COR-L47 (cell line): ENCODE measurements around the gene PLD2.
"Not testable (repeated sequence)": the region's sequence is repeated elsewhere in the genome, so short reads cannot be mapped to it uniquely, and the experiment has no call there.

Experiments
- DNase-seq: peaks from one replicate; lab custom pipeline; 2025; lab: John Stamatoyannopoulos, UW

PLD2 gene

DNA sequence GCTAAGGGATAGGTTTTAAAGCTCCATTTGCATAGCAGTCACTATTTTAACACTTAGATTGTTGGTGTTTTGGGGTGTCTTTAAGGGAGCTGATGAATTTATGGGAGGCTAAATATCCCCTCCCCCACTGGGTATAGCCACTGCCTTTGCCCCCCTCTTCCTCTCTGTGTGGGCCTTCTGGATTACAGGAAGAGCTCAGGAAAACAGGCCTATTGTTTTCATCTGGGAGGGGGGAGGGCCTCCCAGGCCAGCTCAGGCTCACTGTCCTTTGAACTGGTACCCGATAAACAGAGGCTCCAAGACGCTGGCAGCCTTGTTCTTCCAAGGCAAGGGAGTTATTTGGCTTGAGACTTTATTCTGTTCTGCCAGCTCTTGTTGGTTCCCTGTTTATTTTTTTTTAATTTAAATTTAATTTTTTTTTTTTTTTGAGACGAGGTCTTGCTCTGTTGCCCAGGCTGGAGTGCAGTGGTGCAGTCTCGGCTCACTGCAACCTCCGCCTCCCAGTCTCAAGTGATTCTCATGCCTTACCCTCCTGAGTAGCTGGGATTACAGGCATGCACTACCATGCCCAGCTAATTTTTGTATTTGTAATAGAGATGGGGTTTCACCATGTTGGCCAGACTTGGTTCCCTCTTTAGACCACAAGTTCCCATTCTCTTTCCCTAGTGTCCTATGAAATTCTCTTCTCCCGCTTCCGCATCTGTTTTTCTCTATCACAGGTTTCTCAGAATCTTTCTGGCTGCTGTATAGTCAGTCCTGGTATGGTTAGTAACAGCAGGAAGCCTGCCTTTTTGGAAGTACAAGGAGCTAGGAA lies 51.3 kb downstream of the PLD2 start:
- DNase-seq, result no peak

GRCh38 chr17:4858882-4859260 lies 51.9 kb downstream of the PLD2 start:
- no peak for DNase-seq

DNA sequence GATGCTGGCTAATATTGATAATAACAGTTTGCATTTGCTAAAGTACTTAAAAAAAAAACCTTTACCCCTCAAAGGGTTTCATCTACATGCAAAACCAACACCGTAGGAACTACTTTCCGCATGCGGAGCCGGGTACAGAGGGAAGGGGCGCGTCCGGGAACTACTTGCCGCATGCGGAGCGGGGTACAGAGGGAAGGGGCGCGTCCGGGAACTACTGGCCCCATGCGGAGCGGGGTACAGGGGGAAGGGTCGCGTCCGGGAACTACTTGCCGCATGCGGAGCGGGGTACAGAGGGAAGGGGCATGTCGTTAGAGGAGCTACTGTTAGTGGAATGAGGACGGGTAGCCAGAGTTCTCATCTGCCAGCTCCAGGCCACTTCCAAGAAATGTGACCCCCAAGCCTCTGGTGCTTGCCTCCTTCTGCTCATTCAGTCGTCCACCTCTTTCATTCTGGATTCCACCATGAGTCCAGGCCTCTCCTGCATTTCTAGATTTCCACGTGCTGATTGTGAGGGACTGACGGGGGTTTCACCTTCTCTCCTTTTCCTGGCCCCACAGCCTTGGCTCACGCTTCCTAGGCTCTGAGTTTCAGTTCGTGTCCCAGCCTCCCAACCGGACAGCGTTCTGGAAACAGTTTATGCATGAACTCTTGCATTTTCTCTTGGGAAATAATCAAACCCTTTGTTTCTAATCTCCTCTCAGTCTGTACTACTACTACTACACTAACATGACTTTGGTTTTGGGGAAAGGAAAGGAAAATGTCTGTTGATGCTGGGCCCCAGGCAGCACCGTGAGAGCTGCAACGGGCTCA lies 53.1 kb downstream of the PLD2 start:
- DNase-seq, result no peak

- no peak for DNase-seq
These were observed 53.7 kb downstream of the PLD2 start for GRCh38 chr17:4860651-4861050.

- no peak for DNase-seq
These were observed 54.1 kb downstream of the PLD2 start for GRCh38 chr17:4861052-4861451.

- no peak for DNase-seq
These were observed 55.8 kb downstream of the PLD2 start for GRCh38 chr17:4862720-4863119.

- no peak for DNase-seq
These were observed 56.4 kb downstream of the PLD2 start for GRCh38 chr17:4863321-4863720.

- not testable (repeated sequence) for DNase-seq
These were observed 60.6 kb downstream of the PLD2 start for GRCh38 chr17:4867535-4867934.

DNA sequence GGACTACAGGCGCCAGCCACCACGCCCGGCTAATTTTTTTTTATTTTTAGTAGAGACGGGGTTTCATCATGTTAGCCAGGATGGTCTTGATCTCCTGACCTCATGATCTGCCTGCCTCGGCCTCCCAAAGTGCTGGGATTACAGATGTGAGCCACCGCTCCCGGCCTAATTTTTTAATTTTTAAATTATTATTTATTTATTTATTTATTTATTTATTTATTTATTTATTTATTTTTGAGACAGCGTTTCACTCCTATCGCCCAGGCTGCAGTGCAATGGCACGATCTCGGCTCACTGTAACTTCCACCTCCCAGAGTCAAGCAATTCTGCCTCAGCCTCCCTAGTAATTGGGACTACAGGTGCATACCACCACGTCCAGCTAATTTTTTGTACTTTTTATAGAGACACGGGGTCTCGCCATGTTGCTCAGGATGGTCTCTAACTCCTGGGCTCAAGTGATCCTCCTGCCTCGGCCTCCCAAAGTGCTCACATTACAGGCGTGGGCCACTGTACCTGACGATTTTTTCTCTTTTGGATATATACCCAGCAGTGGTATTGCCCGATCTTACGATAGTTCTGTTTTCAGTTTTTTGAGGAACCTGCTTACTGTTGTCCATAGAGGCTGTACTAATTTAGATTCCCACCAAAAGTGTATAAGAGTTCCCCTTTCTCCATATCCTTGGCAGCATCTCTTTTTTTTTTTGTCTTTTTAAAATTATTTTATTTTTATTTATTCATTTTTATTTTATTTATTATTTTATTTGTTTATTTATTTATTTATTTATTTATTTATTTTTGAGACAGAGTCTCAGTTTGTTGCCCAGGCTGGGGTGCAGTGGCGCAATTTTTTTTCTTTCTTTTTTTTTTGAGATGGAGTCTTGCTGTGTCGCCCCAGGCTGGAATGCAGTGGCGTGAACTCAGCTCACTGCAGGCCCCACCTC lies 62.4 kb downstream of the PLD2 start:
- DNase-seq, result not testable (repeated sequence)

DNA sequence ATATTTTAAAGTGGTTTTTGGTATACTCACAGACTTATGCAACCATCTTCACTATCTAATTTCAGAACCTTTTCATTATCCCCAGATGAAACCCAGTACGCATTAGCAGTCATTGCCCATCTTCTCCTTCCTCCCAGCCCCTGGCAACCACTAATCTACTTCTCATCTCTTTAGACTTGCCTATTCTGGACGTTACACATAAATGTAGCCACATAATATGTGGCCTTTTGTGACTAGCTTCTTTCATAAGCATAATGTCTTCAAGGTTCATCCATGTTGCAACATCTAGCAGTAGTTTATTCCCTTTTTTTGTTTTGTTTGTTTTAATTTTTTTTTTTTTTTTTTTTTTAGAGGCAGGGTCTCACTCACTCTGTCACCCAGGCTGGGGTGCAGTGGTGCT lies 63.9 kb downstream of the PLD2 start:
- no peak for DNase-seq

- no peak for DNase-seq
These were observed 65.8 kb downstream of the PLD2 start for GRCh38 chr17:4872786-4873185.
